PC-3 (cell line): Measurements from ENCODE around the gene SKIDA1.

ENCODE experiments used
- CTCF ChIP-seq: fragments of 300-600 bp; sonication (generic); conservative IDR thresholded peaks from 2 replicates; pipeline ENCODE4 v1.5.1; 2017; ENCODE audit warnings: antibody characterized with exemption, low read depth, mild to moderate bottlenecking, low read length
- EZH2 ChIP-seq: fragments of 300-600 bp; sonication (generic); IDR thresholded peaks from one replicate; pipeline ENCODE4 v1.6.1; 2017; ENCODE audit warnings: antibody characterized with exemption, mild to moderate bottlenecking, low read length; ENCODE audit not compliant: unreplicated experiment

DNA sequence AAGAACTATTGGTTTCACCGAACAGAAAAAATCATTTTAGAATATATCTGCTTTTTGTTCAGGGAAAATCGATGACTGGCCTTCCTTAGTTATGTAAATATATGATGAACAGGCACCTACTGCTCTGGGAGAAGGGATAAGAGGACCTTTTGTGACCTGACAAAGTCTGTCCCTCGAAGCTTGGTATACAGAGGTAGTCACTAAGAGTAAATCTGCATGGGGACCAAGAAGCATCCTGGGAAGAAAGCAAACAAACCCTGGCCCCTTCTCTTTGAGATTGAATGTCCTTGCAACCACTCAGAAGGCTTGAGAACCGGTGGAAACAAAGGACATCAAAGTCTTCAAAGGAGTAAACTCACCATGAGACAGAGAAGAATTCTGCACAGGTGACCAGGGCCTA is 52.3 kb downstream of the SKIDA1 start:
- TF ChIP-seq CTCF (no peak), EZH2 (no peak)
